Myocyte (in vitro differentiated cells): ENCODE data around the gene GRIN3B. TPM values are rescaled to one million over a fixed set of nuclear protein-coding genes. Genes with fewer than 3 reads are reported as not detected.

Experiments
- DNase-seq: peaks from one replicate; pipeline ENCODE4 v3.0.0-alpha.2; 2012; ENCODE audit warnings: low read depth
- total RNA-seq: library from RNA; depleted of rRNA; stranded (reverse); fragments of >200 nt; gene quantifications from 2 replicates; pipeline ENCODE4 v1.2.3, GENCODE V29; 2014

The GRIN3B gene
- total RNA-seq, 1 donor from 2014 or later, result 0.16 TPM

- DNase-seq, result no peak
Measured at GRCh38 chr19:1006711-1007398, 6.6 kb downstream of the GRIN3B start.

DNA sequence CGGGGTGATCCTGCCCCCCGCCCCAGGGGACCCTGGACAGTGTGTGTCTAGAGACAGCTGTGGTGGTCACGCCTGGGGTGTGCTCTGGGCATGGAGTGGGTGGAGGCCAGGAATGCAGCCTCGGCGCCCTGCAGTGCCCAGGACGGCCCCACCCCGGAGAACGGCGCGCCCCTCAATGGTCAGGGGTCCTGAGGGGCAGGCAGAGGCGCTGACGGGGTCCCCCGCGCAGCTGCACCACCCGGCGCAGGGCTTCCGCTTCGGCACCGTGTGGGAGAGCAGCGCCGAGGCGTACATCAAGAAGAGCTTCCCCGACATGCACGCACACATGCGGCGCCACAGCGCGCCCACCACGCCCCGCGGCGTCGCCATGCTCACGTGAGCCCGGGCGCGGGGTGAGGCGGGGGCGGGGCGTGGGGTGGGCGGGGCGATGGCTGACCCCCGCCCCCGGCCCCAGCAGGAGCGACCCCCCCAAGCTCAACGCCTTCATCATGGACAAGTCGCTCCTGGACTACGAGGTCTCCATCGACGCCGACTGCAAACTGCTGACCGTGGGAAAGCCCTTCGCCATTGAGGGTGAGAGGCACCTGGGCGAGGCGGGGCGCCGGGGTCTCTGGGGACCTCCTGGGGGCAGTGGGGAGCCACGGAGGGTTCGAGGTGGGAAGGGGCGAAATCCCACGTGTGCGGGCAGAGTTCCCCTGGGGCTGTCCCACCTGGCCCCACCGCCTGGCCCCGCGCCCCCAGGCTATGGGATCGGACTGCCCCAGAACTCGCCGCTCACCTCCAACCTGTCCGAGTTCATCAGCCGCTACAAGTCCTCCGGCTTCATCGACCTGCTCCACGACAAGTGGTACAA is 7.4 kb downstream of the GRIN3B start:
- no peak for DNase-seq

- no peak for DNase-seq
Measured at GRCh38 chr19:1008268-1009040, 8.2 kb downstream of the GRIN3B start.

DNA sequence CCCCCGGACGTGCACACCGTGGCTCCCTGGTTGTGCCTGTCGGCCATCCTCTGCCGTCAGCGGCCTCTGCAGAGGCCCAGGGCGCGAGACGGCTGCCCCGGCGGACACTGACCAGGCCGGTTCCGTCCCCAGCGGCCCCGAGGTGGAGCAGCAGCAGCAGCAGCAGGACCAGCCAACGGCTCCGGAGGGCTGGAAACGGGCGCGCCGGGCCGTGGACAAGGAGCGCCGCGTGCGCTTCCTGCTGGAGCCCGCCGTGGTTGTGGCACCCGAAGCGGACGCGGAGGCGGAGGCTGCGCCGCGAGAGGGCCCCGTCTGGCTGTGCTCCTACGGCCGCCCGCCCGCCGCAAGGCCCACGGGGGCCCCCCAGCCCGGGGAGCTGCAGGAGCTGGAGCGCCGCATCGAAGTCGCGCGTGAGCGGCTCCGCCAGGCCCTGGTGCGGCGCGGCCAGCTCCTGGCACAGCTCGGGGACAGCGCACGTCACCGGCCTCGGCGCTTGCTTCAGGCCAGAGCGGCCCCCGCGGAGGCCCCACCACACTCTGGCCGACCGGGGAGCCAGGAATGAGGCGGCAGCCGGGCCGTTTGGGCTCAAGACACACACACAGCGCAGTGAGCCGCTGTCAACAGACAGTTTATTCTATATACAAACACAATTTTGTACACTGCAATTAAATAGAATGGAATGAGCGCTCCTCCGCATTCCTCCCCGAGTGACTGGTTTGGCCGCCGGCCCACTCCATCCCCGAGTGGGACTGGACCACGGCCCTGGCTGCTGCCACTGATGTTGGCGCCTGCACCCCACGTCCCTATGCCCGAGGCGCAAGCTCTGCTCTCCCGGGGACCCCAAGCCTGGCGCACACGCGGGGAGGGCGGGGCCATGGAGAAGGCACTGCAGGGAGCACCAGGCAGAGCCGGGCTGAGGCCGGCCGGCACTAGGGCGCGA is 9.1 kb downstream of the GRIN3B start:
- no peak for DNase-seq

DNA sequence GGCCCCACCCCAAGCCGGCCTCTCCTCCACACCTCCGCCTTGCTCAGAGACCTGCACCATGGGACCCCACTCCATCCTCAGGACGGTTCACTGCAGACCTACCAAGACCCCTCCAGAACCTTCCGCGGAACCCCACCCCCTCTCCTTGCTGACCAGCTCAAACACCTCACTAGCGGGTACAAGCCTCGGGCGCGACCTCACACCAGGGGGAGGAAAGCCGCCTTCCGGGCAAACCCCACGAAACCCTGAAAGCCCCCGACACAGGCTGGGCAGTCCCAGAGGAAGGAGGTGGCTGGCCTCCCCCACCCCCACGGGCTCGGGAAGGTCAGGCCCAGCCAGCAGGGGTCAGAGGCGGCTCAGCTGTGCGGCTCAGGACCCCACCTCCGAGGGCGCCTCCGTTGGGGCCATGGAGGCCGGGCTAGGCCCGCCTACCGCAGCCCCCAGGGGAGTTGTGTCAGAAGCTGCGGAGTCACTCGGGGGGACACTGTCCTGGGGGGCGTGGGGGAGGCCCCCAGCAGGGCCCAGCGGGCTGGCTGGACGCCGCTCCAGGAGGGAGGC is 9.8 kb downstream of the GRIN3B start:
- DNase-seq, result no peak

- DNase-seq, result no peak
Measured at GRCh38 chr19:1010586-1011510, 10.6 kb downstream of the GRIN3B start.

- DNase-seq, result no peak
Measured at GRCh38 chr19:1011831-1012333, 11.7 kb downstream of the GRIN3B start.

DNA sequence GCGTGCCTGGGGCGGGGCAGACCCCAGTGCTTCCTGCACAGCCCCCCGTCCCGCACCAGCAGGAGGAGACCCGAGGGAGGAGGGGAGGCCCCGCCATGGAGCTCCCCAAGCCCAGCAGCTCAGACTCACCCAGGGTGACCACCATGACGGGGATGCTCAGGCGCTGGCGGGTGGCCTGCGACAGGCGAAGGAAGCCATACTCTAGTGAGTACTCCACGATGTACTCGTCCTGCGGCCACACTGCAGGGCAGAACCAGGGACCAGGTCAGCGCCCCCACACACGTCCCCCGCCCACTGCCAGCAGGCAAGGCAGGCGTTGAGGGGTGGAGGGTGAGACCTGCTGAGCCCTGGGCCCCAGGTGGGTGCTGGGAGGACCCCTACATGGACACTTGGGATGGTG is 12.1 kb downstream of the GRIN3B start:
- DNase-seq, result no peak

GRCh38 chr19:1013218-1013617 is 13.0 kb downstream of the GRIN3B start:
- no peak for DNase-seq

GRCh38 chr19:1014161-1015060 is 14.2 kb downstream of the GRIN3B start:
- no peak for DNase-seq

GRCh38 chr19:1015061-1015781 is 15.0 kb downstream of the GRIN3B start:
- no peak for DNase-seq

GRCh38 chr19:1015782-1016646 is 15.8 kb downstream of the GRIN3B start:
- no peak for DNase-seq

- DNase-seq, result no peak
Measured at GRCh38 chr19:1016647-1017114, 16.5 kb downstream of the GRIN3B start.

DNA sequence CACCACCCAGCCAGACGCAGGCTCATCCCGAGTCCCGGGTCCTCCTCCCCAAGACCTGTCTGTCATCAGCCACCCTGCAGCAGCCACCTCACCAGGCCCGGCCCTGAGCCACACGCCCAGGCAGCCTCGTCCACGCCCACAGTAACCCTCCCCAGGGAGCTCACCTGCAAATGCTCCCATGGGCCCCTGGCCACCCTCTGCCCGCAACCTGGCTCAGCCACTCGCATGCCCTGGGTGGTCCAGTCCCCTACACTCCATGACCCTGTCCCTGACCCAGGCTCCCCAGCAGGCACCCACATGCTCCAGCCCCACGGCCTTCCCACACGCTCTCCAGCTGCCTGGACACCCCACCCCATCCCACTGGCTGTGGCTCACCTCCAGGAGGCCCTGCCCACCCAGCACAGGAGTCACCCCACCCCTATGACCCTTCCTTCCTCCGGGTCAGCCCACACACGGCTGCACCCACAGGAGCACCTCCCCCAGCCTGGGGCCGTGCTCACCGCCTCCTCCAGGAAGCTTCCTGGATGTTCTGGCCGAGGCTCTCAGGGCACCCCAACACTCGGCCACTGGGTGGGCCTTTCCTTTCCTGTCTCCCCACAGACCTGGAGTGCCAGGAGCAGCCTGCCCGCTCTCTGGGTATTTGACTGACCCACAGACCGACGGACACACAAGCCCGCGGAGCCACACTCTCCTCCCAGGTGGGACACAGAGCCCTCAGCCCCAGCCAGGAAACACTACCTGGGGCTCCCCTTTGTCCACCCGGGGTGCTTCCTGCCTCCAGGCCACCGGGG is 17.1 kb downstream of the GRIN3B start:
- no peak for DNase-seq

DNA sequence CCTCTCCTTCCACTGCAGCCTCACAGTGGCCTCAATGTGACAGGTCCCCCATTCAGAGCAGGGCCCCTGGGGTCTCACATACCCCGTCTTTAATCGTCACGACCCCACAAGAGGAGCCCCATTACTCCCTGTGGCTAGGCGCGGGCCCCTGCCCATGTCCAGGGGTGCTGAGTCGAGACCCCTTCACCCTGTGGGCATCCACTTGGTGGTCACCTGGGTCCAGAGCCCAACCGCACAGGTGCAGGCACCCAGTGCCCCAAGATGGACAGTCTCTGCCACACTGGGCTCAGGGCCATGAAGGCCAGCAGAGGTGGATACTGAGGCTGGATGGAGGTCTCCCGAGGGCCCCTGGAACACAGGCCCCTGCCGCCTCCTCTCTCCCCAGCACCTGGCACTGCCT is 17.7 kb downstream of the GRIN3B start:
- DNase-seq, result no peak
